Skin of body (tissue), 2 donors: ENCODE measurements around the gene SPAG16. TPM values are rescaled to one million over a fixed set of nuclear protein-coding genes. Genes with fewer than 3 reads are reported as not detected.
"Not testable (repeated sequence)": the region's sequence is repeated elsewhere in the genome, so short reads cannot be mapped to it uniquely, and the experiment has no call there.

ENCODE experiments used
- DNase-seq: peaks from one replicate; lab custom pipeline; 2025; lab: John Stamatoyannopoulos, UW
- total RNA-seq: library from RNA; depleted of rRNA; stranded (reverse); fragments of >200 nt; gene quantifications from one replicate; pipeline ENCODE4 v1.2.3, GENCODE V29; 2014

Gene SPAG16
- total RNA-seq, 1 donor from 2014 or later, result 34.9 TPM

- no peak for DNase-seq
Measured at GRCh38 chr2:213545481-213545880, 261.2 kb downstream of the SPAG16 start.

- no peak for DNase-seq
Measured at GRCh38 chr2:213545964-213546475, 261.8 kb downstream of the SPAG16 start.

- no peak for DNase-seq
Measured at GRCh38 chr2:213551526-213551925, 267.3 kb downstream of the SPAG16 start.

GRCh38 chr2:213559053-213559452 is 274.8 kb downstream of the SPAG16 start:
- DNase-seq, result no peak

GRCh38 chr2:213561759-213562158 is 277.5 kb downstream of the SPAG16 start:
- no peak for DNase-seq

- DNase-seq, result no peak
Measured at GRCh38 chr2:213562539-213563180, 278.4 kb downstream of the SPAG16 start.

GRCh38 chr2:213566846-213567245 is 282.6 kb downstream of the SPAG16 start:
- no peak for DNase-seq

- no peak for DNase-seq
Measured at GRCh38 chr2:213609570-213610170, 325.4 kb downstream of the SPAG16 start.

GRCh38 chr2:213627054-213627710 is 342.9 kb downstream of the SPAG16 start:
- DNase-seq, result no peak

- DNase-seq, result no peak
Measured at GRCh38 chr2:213627835-213628460, 343.7 kb downstream of the SPAG16 start.

GRCh38 chr2:213640738-213641425 is 356.6 kb downstream of the SPAG16 start:
- no peak for DNase-seq

GRCh38 chr2:213644926-213645325 is 360.7 kb downstream of the SPAG16 start:
- DNase-seq, result no peak

GRCh38 chr2:213649176-213649575 is 364.9 kb downstream of the SPAG16 start:
- no peak for DNase-seq

GRCh38 chr2:213664817-213665216 is 380.6 kb downstream of the SPAG16 start:
- no peak for DNase-seq

- no peak for DNase-seq
Measured at GRCh38 chr2:213669657-213670056, 385.4 kb downstream of the SPAG16 start.

GRCh38 chr2:213678437-213679218 is 394.4 kb downstream of the SPAG16 start:
- no peak for DNase-seq

- DNase-seq, result no peak
Measured at GRCh38 chr2:213679894-213680293, 395.6 kb downstream of the SPAG16 start.

GRCh38 chr2:213682276-213682675 is 398.0 kb downstream of the SPAG16 start:
- DNase-seq, result no peak

GRCh38 chr2:213688133-213688532 is 403.9 kb downstream of the SPAG16 start:
- DNase-seq, result no peak

GRCh38 chr2:213688825-213689224 is 404.6 kb downstream of the SPAG16 start:
- DNase-seq, result not testable (repeated sequence)

GRCh38 chr2:213689585-213689984 is 405.3 kb downstream of the SPAG16 start:
- DNase-seq, result no peak
